Stimulated activated naive CD4-positive, alpha-beta T cell treated with Interleukin-2 at 50 U/mL for 16 hours (primary cell): Measurements from ENCODE around the gene RARG.
"Not testable (repeated sequence)": the region's sequence is repeated elsewhere in the genome, so short reads cannot be mapped to it uniquely, and the experiment has no call there.

ENCODE experiments used
- DNase-seq: peaks from one replicate; lab custom pipeline; 2025; lab: John Stamatoyannopoulos, UW

The RARG gene

GRCh38 chr12:53208877-53209463, 23.0 kb downstream of the RARG start:
- peak; percentile 16 for DNase-seq

GRCh38 chr12:53208435-53208834, 23.6 kb downstream of the RARG start:
- DNase-seq, result no peak

GRCh38 chr12:53207042-53207441, 25.0 kb downstream of the RARG start, which contains the start of gene ITGB7:
TSS of gene ITGB7 (minus strand) at chr12:53207251. CDS start at chr12:53200443, 6,808 bp downstream.
- DNase-seq, result peak; percentile 54

- DNase-seq, result peak; percentile 67
These were observed 26.1 kb downstream of the RARG start for GRCh38 chr12:53205747-53206419.

- no peak for DNase-seq
These were observed 27.7 kb downstream of the RARG start for GRCh38 chr12:53204351-53204750.

- not testable (repeated sequence) for DNase-seq
These were observed 29.7 kb downstream of the RARG start for GRCh38 chr12:53202316-53202715.

- DNase-seq, result no peak
These were observed 30.4 kb downstream of the RARG start for GRCh38 chr12:53201639-53202038.

GRCh38 chr12:53201177-53201541, 30.9 kb downstream of the RARG start:
- no peak for DNase-seq

GRCh38 chr12:53200458-53201176, 31.4 kb downstream of the RARG start:
- peak; percentile 42 for DNase-seq

GRCh38 chr12:53200107-53200457, 31.9 kb downstream of the RARG start:
- no peak for DNase-seq

- no peak for DNase-seq
These were observed 32.3 kb downstream of the RARG start for GRCh38 chr12:53199700-53200099.

GRCh38 chr12:53198486-53199110, 33.4 kb downstream of the RARG start:
- no peak for DNase-seq

- DNase-seq, result no peak
These were observed 34.9 kb downstream of the RARG start for GRCh38 chr12:53197011-53197640.

- DNase-seq, result no peak
These were observed 35.5 kb downstream of the RARG start for GRCh38 chr12:53196486-53196885.

- DNase-seq, result no peak
These were observed 36.2 kb downstream of the RARG start for GRCh38 chr12:53195516-53196420.

GRCh38 chr12:53194973-53195372, 37.0 kb downstream of the RARG start:
- DNase-seq, result no peak

GRCh38 chr12:53193985-53194716, 37.9 kb downstream of the RARG start:
- DNase-seq, result no peak

GRCh38 chr12:53193040-53193439, 39.0 kb downstream of the RARG start:
- no peak for DNase-seq

GRCh38 chr12:53192531-53193021, 39.4 kb downstream of the RARG start:
- no peak for DNase-seq

GRCh38 chr12:53191885-53192530, 40.0 kb downstream of the RARG start:
- DNase-seq, result no peak
